Progenitor cell of endocrine pancreas (in vitro differentiated cells): ENCODE data around the gene YJU2. TPM values are rescaled to one million over a fixed set of nuclear protein-coding genes. Genes with fewer than 3 reads are reported as not detected.

ENCODE experiments used
- DNase-seq: peaks from one replicate; pipeline ENCODE4 v3.0.0; 2021; ENCODE audit warnings: low spot score; ENCODE audit not compliant: unreplicated experiment
- H3K27ac Mint-ChIP-seq: 2 replicates; pipeline ENCODE4 v1.8.0; 2021; ENCODE audit warnings: mild to moderate bottlenecking, moderate library complexity, mixed read lengths
- H3K27me3 Mint-ChIP-seq: 2 replicates; pipeline ENCODE4 v1.8.0; 2021; ENCODE audit warnings: mixed read lengths
- H3K36me3 Mint-ChIP-seq: 2 replicates; pipeline ENCODE4 v1.8.0; 2022; ENCODE audit warnings: mixed read lengths; ENCODE audit not compliant: insufficient read depth
- H3K4me1 Mint-ChIP-seq: 2 replicates; pipeline ENCODE4 v1.8.0; 2021; ENCODE audit warnings: low read depth, mixed read lengths
- H3K4me3 Mint-ChIP-seq: 2 replicates; pipeline ENCODE4 v1.8.0; 2021; ENCODE audit warnings: low read depth, mild to moderate bottlenecking, moderate library complexity, mixed read lengths
- H3K9me3 Mint-ChIP-seq: 2 replicates; pipeline ENCODE4 v1.8.0; 2021; ENCODE audit warnings: low read depth, mixed read lengths
- CTCF ChIP-seq: fragments of 200-600 bp; sonication (generic); IDR thresholded peaks from one replicate; pipeline ENCODE4 v1.5.0; 2021; ENCODE audit warnings: antibody characterized with exemption, mild to moderate bottlenecking; ENCODE audit not compliant: unreplicated experiment
- total RNA-seq: library from RNA; stranded (reverse); gene quantifications from 2 replicates; pipeline ENCODE4 v1.2.1, GENCODE V29; 2021

The YJU2 gene
- total RNA-seq, 1 donor from 2014 or later: 23.9 TPM

GRCh38 chr19:4208385-4209094 is 38.3 kb upstream of the YJU2 start:
- peak; percentile 58 for TF ChIP-seq CTCF
- H3K27me3 Mint-ChIP-seq: peaks cover 15% of the 10 kb centered on the region
- no peak overlapping the region for H3K27ac Mint-ChIP-seq
- no peak for DNase-seq
- no peaks in the 10 kb centered on the region for H3K36me3 Mint-ChIP-seq
- H3K4me1 Mint-ChIP-seq: no peaks in the 10 kb centered on the region
- no peak overlapping the region for H3K4me3 Mint-ChIP-seq
- no peaks in the 10 kb centered on the region for H3K9me3 Mint-ChIP-seq

DNA sequence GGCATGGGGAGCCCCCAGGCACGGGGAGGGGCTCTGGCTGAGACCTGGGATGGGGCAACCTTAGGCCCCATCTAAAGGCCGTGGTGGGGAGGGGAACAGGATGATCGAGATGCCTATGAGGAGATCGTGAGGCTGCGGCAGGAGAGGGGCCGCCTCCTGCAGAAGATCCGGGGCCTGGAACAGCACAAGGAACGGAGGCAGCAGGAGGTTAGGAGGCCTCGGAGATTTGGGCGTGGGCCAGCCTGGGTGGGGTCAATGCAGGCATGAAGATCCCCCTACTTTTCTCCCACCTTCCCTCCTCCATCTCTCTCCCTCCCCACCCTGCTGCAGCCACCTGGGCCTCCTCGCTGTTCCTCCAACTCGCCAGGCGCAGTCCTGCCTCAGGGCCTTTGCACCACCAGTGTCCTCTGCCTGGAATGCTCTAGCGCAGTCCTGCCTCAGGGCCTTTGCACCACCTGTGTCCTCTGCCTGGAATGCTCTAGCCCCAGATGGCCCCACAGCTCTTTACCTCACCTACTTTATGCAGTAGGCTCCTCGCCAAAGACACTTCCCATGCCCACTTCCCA is 36.6 kb upstream of the YJU2 start:
- peaks cover 15% of the 10 kb centered on the region for H3K27me3 Mint-ChIP-seq
- DNase-seq: no peak
- H3K4me3 Mint-ChIP-seq: no peak overlapping the region
- no peak overlapping the region for H3K27ac Mint-ChIP-seq
- TF ChIP-seq CTCF: no peak
- no peaks in the 10 kb centered on the region for H3K36me3 Mint-ChIP-seq
- H3K4me1 Mint-ChIP-seq: no peaks in the 10 kb centered on the region
- no peaks in the 10 kb centered on the region for H3K9me3 Mint-ChIP-seq

GRCh38 chr19:4213116-4213515 is 33.8 kb upstream of the YJU2 start:
- Mint-ChIP-seq H3K27ac (peak overlapping the region; percentile 31), H3K4me3 (no peak overlapping the region), H3K4me1 (no peaks in the 10 kb centered on the region), H3K36me3 (no peaks in the 10 kb centered on the region), H3K9me3 (no peaks in the 10 kb centered on the region), H3K27me3 (peaks cover 15% of the 10 kb centered on the region)
- no peak for DNase-seq
- TF ChIP-seq CTCF: no peak

DNA sequence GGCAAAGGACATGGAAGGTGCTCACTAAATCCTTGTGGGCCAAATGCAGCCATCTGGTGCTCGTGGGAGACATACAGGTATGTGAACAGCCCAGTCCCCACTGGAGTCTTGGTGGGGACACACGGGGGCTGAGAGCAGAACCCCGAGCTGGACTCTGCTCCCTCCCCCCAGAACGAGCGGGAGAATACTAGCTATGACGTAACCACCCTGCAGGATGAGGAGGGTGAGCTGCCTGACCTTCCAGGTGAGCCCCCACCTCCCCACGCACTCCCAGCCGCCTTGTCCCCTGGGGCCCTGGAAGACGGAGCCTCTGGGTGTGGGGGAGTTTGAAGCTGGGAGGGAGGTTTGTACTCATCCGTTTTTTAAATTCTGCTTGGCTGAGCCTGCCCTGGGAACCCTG is 31.1 kb upstream of the YJU2 start:
- H3K4me1 Mint-ChIP-seq: no peaks in the 10 kb centered on the region

GRCh38 chr19:4216846-4217245 is 30.0 kb upstream of the YJU2 start:
- H3K4me3 Mint-ChIP-seq: no peak overlapping the region

More for the DNA sequence above, 31.1 kb upstream of the YJU2 start:
- Mint-ChIP-seq H3K27ac (no peak overlapping the region), H3K36me3 (no peaks in the 10 kb centered on the region), H3K9me3 (no peaks in the 10 kb centered on the region), H3K27me3 (peaks cover 15% of the 10 kb centered on the region), H3K4me3 (no peak overlapping the region)
- no peak for TF ChIP-seq CTCF
- no peak for DNase-seq

More at GRCh38 chr19:4216846-4217245, 30.0 kb upstream of the YJU2 start:
- Mint-ChIP-seq H3K27me3 (peaks cover 15% of the 10 kb centered on the region), H3K9me3 (no peaks in the 10 kb centered on the region), H3K36me3 (no peaks in the 10 kb centered on the region), H3K4me1 (no peaks in the 10 kb centered on the region), H3K27ac (no peak overlapping the region)
- no peak for TF ChIP-seq CTCF
- no peak for DNase-seq
